Testis (tissue), 3 donors: ENCODE data around the gene MTX3. TPM values are rescaled to one million over a fixed set of nuclear protein-coding genes. Genes with fewer than 3 reads are reported as not detected.

ENCODE experiments used
- DNase-seq: peaks from one replicate; pipeline ENCODE4 v3.0.0-alpha.2; 2019
- H3K27ac ChIP-seq, 2 donors: fragments of 200-600 bp; sonication (generic); one replicate each; pipeline ENCODE4 v1.5.1; 2019
- H3K27me3 ChIP-seq: fragments of 200-600 bp; sonication (generic); one replicate; pipeline ENCODE4 v1.5.1; 2019
- H3K36me3 ChIP-seq: fragments of 200-600 bp; sonication (generic); one replicate; pipeline ENCODE4 v1.5.1; 2017; ENCODE audit warnings: low read depth; ENCODE audit errors: missing control alignments
- H3K4me1 ChIP-seq: fragments of 200-600 bp; sonication (generic); one replicate; pipeline ENCODE4 v1.5.1; 2019
- H3K4me3 ChIP-seq, 2 donors: fragments of 200-600 bp; sonication (generic); one replicate each; pipeline ENCODE4 v1.5.1; 2017 to 2019
- H3K9me3 ChIP-seq: fragments of 200-600 bp; sonication (generic); one replicate; pipeline ENCODE4 v1.5.1; 2017
- POLR2A ChIP-seq: fragments of 450-650 bp; IDR thresholded peaks from one replicate; pipeline ENCODE4 v1.6.1; 2017; ENCODE audit warnings: antibody characterized with exemption, mild to moderate bottlenecking, moderate library complexity
- WGBS, 2 donors: methylation state at CpG; one replicate each; pipeline ENCODE4 v1.1.5; 2018; 5-methylcytosine and 5-hydroxymethylcytosine counted together
- intact Hi-C: fragments of 100-400 bp; cut with DNase I; formaldehyde crosslinking; loops from one replicate; pipeline ENCODE4 v1.15.1; 2023; ENCODE audit warnings: low total_unique reads
- polyA plus RNA-seq: library from polyadenylated mRNA; stranded (reverse); fragments of 350-450 nt; fragmentation: Illumina TruSeq; extraction: RNeasy Lipid Tissue Mini Kit (QIAGEN cat#74804); gene quantifications from one replicate; pipeline ENCODE4 v1.2.3, GENCODE V29; 2014; ENCODE audit warnings: low read depth, low replicate concordance; ENCODE audit not compliant: insufficient read depth
- total RNA-seq, 2 donors: library from RNA; depleted of rRNA; stranded (reverse); fragments of >200 nt; gene quantifications; one replicate each; pipeline ENCODE4 v1.2.3, GENCODE V29; 2016
- TF ChIP-seq, protein P1 (sequence below), 3 experiments: fragments of 450-650 bp in 2 of 3; fragments of 200-600 bp in 1 of 3; sonication (generic) in 1 of 3; IDR thresholded peaks; one replicate each; pipeline ENCODE4 v1.5.1; 2016 to 2019; ENCODE audit warnings: antibody characterized with exemption in 3 of 3, mild to moderate bottlenecking in 2 of 3, moderate library complexity in 1 of 3

MTX3 gene
- total and polyA plus RNA-seq, 3 donors from 2014 or later = 8.7 to 19.4 (median 17.5) TPM

DNA sequence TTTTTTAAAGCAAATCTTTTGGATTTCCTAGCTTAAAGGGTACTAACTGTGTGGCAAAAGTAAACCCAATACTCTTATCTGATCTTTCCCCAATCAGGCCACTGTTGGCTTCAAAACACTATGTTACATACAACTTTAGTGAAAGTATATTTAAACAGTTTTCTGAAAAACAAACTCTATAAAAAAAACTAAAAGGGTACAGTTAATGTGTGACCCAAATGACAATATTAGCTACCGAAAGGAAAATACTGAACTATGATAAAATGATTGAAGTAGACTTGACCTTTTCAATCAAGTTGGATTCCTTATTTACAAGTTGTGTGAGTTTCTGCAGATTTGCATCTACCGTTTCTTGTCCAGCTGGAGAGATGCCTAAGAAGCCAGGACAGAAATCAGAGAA, 5.8 kb downstream of the MTX3 start:
- no peak for DNase-seq
- intact Hi-C loops = no loop called here

DNA sequence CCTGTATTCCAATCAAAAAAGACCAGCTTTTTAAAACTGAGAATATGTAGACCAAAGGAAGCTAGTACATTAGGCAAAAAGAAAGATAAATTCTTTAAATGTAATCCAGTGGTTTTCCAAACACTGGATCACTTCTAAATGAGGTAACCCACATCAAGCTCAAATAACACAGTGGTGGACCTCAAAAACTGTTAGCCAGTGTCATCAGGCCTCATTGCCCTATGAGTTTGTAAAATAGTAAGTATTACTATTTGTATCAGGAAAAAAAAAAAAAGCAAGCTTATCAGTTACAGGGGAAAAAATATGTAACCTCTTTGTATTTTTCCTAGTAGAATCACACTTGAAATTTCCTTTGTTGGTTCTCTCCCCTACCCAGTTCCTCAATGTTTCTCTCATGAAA, 6.7 kb downstream of the MTX3 start:
- intact Hi-C loops = no loop called here
- no peak for DNase-seq
- no peaks in the 10 kb centered on the region for H3K36me3 ChIP-seq

More for the DNA sequence above, 5.8 kb downstream of the MTX3 start:
- no peaks in the 10 kb centered on the region for H3K9me3 ChIP-seq
- whole genome bisulfite sequencing, 2 donors = 80 to 89% methylated on average over 2 of the region's 2 CpGs
- no peaks in the 10 kb centered on the region for H3K27me3 ChIP-seq
- H3K4me1 ChIP-seq = peaks cover 3% of the 10 kb centered on the region
- H3K4me3 ChIP-seq = no peak overlapping the region
- no peaks in the 10 kb centered on the region for H3K36me3 ChIP-seq
- H3K27ac ChIP-seq = no peak overlapping the region
- TF ChIP-seq, protein P1, sequence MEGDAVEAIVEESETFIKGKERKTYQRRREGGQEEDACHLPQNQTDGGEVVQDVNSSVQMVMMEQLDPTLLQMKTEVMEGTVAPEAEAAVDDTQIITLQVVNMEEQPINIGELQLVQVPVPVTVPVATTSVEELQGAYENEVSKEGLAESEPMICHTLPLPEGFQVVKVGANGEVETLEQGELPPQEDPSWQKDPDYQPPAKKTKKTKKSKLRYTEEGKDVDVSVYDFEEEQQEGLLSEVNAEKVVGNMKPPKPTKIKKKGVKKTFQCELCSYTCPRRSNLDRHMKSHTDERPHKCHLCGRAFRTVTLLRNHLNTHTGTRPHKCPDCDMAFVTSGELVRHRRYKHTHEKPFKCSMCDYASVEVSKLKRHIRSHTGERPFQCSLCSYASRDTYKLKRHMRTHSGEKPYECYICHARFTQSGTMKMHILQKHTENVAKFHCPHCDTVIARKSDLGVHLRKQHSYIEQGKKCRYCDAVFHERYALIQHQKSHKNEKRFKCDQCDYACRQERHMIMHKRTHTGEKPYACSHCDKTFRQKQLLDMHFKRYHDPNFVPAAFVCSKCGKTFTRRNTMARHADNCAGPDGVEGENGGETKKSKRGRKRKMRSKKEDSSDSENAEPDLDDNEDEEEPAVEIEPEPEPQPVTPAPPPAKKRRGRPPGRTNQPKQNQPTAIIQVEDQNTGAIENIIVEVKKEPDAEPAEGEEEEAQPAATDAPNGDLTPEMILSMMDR (IDR thresholded peaks at IDR 0.05) = no peak
- no peak for TF ChIP-seq POLR2A

DNA sequence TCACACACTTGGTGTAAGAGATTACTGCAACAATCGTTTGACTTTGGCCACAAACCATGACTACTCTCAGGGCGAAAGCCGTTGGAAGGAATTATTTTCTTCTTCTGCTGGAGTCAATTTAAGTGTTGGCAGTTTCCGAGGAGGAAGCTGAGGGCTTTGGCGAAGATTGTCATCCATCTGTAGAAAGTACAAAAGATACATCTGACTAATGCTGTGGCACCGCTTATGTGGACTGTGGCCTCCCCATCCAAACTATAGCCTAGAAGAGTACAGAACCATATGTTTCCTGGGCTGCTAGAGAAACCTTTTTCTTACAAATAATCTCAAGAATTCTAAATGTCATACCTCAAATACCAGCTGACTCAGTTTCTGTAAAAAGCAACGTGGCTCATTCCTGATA, 7.4 kb downstream of the MTX3 start:
- Histone ChIP-seq H3K27me3 (no peaks in the 10 kb centered on the region), H3K4me3 (no peak overlapping the region), H3K9me3 (no peaks in the 10 kb centered on the region), H3K27ac (no peak overlapping the region), H3K36me3 (no peaks in the 10 kb centered on the region), H3K4me1 (no peaks in the 10 kb centered on the region)
- 90 to 93% methylated on average over 7 of the region's 7 CpGs for WGBS, 2 donors
- no peak for DNase-seq
- intact Hi-C loops = no loop called here
- TF ChIP-seq, protein P1 (IDR thresholded peaks at IDR 0.05) = no peak
- TF ChIP-seq POLR2A = no peak

More for the DNA sequence above, 6.7 kb downstream of the MTX3 start:
- Histone ChIP-seq H3K27me3 (no peaks in the 10 kb centered on the region), H3K9me3 (no peaks in the 10 kb centered on the region), H3K27ac (no peak overlapping the region), H3K4me1 (no peaks in the 10 kb centered on the region), H3K4me3 (no peak overlapping the region)
- TF ChIP-seq, protein P1 (IDR thresholded peaks at IDR 0.05) = no peak
- TF ChIP-seq POLR2A = no peak

DNA sequence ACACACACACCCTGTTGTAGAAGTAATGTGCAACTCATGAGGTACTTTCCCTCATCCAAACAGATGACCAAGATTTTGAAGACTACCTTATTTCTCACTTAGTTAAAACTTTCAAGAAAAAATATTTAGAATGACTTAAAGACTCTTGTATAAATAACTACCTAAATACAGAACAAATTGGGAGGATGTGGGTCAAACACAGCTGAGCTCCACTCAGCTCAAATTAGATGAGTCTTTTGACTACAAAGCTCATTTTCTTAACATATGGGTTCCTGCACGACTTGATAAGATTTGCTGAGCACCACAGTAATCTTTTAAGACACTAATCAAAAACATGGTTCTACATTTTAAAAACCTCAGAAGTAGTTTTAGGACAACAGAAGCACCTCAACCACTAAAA, 8.9 kb downstream of the MTX3 start:
- Histone ChIP-seq H3K9me3 (no peaks in the 10 kb centered on the region), H3K27ac (no peak overlapping the region), H3K4me1 (no peaks in the 10 kb centered on the region), H3K27me3 (no peaks in the 10 kb centered on the region), H3K36me3 (no peaks in the 10 kb centered on the region), H3K4me3 (no peak overlapping the region)
- TF ChIP-seq, protein P1 (IDR thresholded peaks at IDR 0.05) = no peak
- TF ChIP-seq POLR2A = no peak
- 65 to 81% methylated on average over 1 of the region's 1 CpG for WGBS, 2 donors
- no peak for DNase-seq
- intact Hi-C loops = no loop called here

DNA sequence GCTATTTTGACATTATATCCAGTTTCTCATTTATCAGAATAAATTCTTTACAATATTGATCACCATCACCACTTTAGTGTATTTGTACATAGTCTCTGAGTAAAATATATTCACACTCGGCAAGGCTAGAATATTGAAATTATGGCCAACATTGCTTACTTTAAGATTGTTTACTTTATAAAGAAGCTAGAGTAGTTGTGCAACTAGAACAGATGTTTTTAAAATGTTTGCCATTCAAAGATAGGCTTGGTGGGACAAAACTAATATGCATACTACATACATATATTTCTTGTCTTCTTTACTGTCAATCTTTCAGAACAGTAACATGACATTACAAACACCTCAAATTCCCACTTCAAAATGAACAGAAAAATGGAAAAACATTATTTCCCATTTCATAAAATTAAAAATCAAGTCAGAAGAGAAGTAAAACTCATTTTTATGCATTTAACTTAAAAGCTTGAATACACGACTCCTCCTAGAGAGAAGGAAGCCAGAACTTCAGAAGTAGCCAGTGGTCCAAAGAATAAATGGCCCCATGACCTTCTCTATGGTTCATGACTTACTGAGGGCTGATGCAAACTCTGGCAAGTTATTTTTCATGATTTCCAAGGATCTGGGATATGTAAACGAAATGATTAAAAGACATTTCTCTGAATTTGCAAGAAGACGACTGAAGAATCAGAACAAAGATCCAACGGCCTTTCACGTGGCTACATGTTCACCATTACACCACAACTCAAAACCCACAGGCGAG, 14.1 kb downstream of the MTX3 start:
- Histone ChIP-seq H3K4me1 (no peaks in the 10 kb centered on the region), H3K9me3 (no peaks in the 10 kb centered on the region), H3K4me3 (no peak overlapping the region), H3K27me3 (no peaks in the 10 kb centered on the region), H3K36me3 (no peaks in the 10 kb centered on the region), H3K27ac (no peak overlapping the region)
- no peak for DNase-seq
- WGBS, 2 donors = 93 to 94% methylated on average over 7 of the region's 7 CpGs
- TF ChIP-seq POLR2A = no peak
- TF ChIP-seq, protein P1 (IDR thresholded peaks at IDR 0.05) = no peak
- intact Hi-C loops = no loop called here
